HG03039 (cell line): ENCODE data around the gene KDM3B.
"Not testable (repeated sequence)": the region's sequence is repeated elsewhere in the genome, so short reads cannot be mapped to it uniquely, and the experiment has no call there.

Experiments used
- ATAC-seq: cut with Tn5 transposase; IDR thresholded peaks from one replicate; pipeline ENCODE4 v1.9.1; 2021; ENCODE audit warnings: mild to moderate bottlenecking, moderate library complexity; ENCODE audit not compliant: unreplicated experiment

The KDM3B gene

DNA sequence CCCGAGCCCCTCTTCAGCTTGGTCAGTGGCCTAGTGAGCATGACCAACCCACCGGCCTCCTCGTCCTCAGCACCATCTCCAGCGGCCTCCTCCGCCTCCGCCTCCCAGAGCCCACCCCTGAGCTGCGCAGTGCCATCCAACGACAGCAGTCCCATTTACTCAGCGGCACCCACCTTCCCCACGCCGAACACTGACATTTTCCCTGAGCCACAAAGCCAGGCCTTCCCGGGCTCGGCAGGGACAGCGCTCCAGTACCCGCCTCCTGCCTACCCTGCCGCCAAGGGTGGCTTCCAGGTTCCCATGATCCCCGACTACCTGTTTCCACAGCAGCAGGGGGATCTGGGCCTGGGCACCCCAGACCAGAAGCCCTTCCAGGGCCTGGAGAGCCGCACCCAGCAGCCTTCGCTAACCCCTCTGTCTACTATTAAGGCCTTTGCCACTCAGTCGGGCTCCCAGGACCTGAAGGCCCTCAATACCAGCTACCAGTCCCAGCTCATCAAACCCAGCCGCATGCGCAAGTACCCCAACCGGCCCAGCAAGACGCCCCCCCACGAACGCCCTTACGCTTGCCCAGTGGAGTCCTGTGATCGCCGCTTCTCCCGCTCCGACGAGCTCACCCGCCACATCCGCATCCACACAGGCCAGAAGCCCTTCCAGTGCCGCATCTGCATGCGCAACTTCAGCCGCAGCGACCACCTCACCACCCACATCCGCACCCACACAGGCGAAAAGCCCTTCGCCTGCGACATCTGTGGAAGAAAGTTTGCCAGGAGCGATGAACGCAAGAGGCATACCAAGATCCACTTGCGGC lies 114.6 kb downstream of the KDM3B start:
- no peak for ATAC-seq

DNA sequence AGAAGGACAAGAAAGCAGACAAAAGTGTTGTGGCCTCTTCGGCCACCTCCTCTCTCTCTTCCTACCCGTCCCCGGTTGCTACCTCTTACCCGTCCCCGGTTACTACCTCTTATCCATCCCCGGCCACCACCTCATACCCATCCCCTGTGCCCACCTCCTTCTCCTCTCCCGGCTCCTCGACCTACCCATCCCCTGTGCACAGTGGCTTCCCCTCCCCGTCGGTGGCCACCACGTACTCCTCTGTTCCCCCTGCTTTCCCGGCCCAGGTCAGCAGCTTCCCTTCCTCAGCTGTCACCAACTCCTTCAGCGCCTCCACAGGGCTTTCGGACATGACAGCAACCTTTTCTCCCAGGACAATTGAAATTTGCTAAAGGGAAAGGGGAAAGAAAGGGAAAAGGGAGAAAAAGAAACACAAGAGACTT lies 115.2 kb downstream of the KDM3B start:
- ATAC-seq: no peak

DNA sequence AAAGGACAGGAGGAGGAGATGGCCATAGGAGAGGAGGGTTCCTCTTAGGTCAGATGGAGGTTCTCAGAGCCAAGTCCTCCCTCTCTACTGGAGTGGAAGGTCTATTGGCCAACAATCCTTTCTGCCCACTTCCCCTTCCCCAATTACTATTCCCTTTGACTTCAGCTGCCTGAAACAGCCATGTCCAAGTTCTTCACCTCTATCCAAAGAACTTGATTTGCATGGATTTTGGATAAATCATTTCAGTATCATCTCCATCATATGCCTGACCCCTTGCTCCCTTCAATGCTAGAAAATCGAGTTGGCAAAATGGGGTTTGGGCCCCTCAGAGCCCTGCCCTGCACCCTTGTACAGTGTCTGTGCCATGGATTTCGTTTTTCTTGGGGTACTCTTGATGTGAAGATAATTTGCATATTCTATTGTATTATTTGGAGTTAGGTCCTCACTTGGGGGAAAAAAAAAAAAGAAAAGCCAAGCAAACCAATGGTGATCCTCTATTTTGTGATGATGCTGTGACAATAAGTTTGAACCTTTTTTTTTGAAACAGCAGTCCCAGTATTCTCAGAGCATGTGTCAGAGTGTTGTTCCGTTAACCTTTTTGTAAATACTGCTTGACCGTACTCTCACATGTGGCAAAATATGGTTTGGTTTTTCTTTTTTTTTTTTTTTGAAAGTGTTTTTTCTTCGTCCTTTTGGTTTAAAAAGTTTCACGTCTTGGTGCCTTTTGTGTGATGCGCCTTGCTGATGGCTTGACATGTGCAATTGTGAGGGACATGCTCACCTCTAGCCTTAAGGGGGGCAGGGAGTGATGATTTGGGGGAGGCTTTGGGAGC lies 115.9 kb downstream of the KDM3B start:
- no peak for ATAC-seq

DNA sequence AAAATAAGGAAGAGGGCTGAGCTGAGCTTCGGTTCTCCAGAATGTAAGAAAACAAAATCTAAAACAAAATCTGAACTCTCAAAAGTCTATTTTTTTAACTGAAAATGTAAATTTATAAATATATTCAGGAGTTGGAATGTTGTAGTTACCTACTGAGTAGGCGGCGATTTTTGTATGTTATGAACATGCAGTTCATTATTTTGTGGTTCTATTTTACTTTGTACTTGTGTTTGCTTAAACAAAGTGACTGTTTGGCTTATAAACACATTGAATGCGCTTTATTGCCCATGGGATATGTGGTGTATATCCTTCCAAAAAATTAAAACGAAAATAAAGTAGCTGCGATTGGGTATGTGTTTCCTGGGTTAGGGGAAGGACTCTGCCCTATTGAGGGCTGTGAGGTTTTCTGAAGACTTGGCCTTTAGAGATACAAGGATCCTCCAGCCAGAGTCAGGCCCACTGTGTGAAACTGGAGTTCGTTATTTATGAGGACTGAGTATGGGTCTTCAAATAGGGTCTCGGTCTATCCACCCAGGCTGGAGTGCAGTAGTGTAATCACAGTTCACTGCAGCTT lies 116.6 kb downstream of the KDM3B start:
- no peak for ATAC-seq

DNA sequence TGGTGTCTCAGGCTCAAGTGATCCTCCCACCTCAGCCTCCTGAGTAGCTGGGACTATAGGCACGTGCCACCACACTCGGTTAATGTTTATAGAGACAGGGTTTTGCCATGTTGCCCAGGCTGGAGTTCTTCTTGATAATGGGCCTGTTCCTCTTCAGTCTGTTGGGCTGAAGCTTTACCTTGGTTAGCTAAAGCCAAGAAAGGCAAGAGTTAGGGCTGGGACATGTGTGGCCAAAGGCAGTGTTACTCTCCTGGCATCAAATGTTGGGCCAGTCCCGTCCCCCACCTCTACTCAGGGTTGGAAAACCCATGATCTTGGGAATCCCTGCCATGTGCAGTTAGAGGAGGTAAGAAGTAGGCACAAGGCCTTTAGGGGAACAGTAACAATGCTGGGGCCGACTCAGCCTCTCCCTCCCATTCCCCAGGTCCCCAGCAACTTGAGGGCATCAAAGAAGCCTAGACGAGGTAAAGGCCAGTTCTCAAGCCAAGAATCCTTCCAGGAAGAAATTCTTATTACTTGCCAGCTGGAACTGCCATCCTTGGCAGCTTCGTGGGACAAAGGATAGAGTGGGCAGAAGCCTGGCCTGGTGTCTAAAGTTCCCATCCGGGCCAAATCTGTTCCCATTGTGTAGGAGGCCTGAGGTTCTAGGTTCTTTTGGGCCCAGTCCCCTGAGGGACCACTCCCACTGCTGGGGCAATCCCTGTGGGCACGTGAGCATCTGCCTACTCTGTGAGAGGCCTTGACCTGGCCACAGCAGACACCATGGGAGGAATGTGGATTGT lies 117.2 kb downstream of the KDM3B start:
- ATAC-seq: no peak

DNA sequence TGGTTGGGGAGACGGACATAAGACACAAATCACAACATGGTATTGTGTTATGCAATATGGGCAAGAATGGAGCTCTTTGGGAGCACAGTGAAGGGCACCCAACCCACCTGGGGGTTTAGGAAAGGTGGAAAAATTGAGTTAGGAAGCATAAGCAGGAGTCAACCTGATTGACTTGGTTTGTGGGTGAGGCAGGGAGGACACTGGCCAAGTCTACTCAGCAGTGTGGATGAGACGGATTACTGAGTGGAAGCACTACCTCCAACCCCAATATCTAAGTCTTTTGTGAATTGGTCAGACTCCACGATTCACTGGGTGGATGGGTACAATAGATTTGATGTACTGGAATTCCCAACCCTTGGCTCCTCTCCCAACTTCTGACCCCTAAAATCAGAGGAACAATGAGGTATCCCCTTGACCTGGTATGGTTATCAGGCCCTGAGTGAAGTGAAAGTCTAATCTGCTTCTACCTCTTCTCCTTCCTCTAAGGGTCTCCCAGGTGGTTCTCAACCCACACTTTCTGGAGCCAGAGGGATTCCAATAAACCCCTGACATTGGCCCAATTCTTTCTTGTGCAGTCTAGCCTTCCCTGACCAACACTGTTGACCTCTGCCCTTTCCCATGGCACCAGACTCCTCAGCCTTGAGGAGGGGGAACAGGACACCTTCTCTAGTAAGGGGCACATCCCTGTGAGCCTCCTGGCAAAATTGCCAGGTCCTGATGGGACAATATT lies 118.0 kb downstream of the KDM3B start:
- no peak for ATAC-seq

DNA sequence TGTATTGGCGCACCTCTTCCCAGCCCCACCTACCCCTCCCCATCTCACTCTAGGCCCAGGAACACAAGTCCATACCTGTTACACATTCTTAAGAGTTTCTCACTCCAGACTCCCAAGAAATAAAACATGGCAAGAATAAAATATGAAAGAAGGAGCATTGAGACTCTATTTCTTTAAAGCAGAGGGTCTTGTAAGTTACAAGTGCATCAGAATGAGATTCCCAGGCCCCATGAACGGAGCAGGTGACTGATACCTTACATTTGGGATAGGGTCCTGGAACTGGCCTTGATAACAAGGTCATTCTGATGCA lies 118.5 kb downstream of the KDM3B start:
- no peak for ATAC-seq

DNA sequence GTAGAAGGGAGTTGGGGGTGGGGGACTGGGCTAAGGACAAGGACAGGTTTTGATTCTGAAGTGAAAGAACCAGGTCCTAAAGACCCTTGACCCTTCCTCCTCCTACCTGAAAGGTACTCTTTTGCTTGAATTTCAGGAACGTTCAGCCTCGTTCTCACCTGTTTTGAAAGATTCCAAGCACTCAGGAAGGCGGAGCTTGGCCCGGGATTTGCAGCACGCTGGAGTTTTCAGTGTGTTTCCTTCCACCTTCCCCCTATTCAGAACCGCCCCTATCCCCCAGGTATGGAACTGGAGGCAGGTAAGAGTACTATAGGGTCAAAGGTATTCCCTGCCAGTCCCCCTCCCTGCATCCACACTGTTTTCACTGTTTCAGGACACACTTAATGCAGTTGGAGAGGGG lies 119.9 kb downstream of the KDM3B start:
- no peak for ATAC-seq

DNA sequence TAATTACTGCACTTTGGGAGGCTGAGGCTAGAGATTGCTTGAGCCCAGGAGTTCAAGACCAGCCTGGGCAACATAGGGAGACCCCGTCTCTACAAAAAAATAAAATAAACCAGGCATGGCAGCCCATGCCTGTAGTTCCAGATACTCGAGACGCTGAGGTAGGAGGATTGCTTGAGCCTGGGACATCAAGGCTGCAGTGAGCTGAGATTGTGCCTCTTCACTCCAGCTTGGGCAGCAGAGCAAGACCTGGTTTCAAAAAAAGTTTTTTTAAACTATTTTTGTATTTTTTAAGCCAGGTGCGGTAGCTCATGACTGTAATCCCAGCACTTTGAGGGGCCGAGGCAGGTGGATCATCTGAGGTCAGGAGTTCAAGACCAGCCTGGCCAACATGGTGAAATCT lies 120.7 kb downstream of the KDM3B start:
- not testable (repeated sequence) for ATAC-seq

DNA sequence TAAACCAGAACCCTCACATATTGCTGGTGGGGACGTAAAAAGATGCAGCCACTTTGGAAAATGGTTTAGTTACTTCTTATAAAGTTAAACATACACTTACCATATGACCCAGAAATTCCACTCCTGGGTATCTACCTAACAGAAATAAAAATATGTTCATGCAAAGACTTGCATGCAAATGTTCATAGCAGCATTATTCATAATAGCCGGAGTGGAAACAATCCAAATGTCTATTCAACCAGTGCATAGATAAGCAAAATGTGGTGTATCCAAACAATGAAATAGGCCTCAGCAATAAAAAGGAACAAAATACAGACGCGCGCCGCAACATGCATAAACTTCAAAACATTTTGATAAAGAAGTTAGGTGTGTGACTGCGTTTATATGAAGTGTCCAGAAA lies 124.4 kb downstream of the KDM3B start:
- ATAC-seq: no peak

DNA sequence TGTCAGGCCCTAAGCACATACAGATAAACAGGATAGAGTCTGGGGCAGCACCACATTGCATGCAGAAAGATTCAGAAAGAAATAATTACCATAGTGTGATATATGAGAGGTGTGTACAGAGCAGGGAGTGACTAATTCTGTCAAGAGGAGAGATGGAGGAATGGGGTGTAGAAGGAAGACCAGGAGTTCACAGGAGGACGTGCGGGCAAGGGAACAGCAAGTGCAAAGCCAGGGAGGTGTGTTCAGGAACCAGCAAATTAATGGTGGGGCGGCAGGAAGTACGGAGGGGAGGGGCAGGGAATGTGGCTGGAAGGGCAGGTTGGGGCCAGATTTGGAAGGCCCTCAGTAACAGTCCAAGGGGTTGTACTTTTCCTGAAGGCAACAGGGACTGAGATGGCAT lies 130.2 kb downstream of the KDM3B start:
- no peak for ATAC-seq
